A549 treated with RU486 at 1 μM for 4 hours (cell line): ENCODE measurements around the gene TAF1. TPM values are rescaled to one million over a fixed set of nuclear protein-coding genes. Genes with fewer than 3 reads are reported as not detected.

Experiments
- total RNA-seq: library from RNA; stranded (reverse); fragments of 200-300 nt; extraction: Qiagen RNA extraction; gene quantifications from 5 replicates; pipeline ENCODE4 v1.2.3, GENCODE V29; 2022; ENCODE audit warnings: low read depth

TAF1 gene
- total RNA-seq = 12.0 to 19.7 TPM (median 15.5 TPM) in 5 replicates

GRCh38 chrX:71365875-71366673 lies at the start of gene TAF1:
TSS of gene TAF1 (plus strand) at chrX:71366357. CDS start at chrX:71366375, 18 bp downstream.

Other genes with a start within 250 kb of the TAF1 start
- gene MED12, start 247.8 kb upstream of the TAF1 start, total RNA-seq = 9.6 to 13.4 TPM (median 11.6 TPM) in 5 replicates
- 0.89 to 1.0 TPM (median 1.00 TPM) in 5 replicates for gene NLGN3, start 221.5 kb upstream of the TAF1 start, total RNA-seq
- 0.19 TPM in 1 of 5 replicates, not detected in the others for gene GJB1, start 143.1 kb upstream of the TAF1 start, total RNA-seq
- gene ZMYM3, start 112.2 kb upstream of the TAF1 start, total RNA-seq = 10.5 to 14.4 TPM (median 11.4 TPM) in 5 replicates
- 363 to 404 TPM (median 378 TPM) in 5 replicates for gene NONO, start 82.7 kb upstream of the TAF1 start, total RNA-seq
- 0.65 to 1.1 TPM (median 0.80 TPM) in 5 replicates for gene ITGB1BP2, start 64.6 kb upstream of the TAF1 start, total RNA-seq
- 22.7 to 43.8 TPM (median 36.7 TPM) in 5 replicates for gene OGT, start 166.7 kb downstream of the TAF1 start, total RNA-seq
- 0.88 to 1.9 TPM (median 1.5 TPM) in 5 replicates for gene GCNA, start 212.1 kb downstream of the TAF1 start, total RNA-seq